ENCODE data around the gene NOVA1. TPM values are rescaled to one million over a fixed set of nuclear protein-coding genes. Genes with fewer than 3 reads are reported as not detected.
"Not testable (repeated sequence)": the region's sequence is repeated elsewhere in the genome, so short reads cannot be mapped to it uniquely, and the experiment has no call there.

The NOVA1 gene, protein sequence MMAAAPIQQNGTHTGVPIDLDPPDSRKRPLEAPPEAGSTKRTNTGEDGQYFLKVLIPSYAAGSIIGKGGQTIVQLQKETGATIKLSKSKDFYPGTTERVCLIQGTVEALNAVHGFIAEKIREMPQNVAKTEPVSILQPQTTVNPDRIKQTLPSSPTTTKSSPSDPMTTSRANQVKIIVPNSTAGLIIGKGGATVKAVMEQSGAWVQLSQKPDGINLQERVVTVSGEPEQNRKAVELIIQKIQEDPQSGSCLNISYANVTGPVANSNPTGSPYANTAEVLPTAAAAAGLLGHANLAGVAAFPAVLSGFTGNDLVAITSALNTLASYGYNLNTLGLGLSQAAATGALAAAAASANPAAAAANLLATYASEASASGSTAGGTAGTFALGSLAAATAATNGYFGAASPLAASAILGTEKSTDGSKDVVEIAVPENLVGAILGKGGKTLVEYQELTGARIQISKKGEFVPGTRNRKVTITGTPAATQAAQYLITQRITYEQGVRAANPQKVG
- total RNA-seq: 10 to 100 TPM in 1 of 4 donors, 1 to 10 TPM in 3; 6.6 to 18.4 (median 8.3) TPM

DNA sequence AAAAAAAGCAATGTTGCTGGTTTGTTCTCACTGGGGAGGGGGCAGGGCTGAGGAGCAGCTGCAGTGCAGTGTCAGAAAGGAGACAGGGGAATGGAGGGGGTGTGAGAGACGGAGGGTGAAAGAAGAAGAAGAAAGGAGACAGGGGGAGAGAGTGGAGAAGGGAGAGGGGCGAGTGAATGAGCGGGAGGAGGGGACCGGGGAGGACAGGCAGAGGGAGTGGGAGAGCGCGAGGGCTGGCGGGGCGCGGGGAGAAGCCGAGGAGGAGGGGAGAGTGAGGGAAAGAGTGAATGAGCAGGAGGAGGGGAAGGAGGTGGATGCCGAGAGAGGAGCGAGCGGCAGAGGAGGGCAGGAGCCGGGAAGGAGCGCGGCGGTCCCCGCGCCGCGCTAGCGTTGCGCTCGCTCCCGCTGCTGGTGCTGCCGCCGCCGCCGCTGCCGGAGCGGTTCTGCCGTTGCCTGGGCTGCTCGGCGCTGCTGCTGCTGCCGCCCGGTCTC lies at the start of gene NOVA1:
Gene NOVA1, minus strand, starts transcription at position 445 of the 492 bp plus-strand sequence. CDS start 597 bp downstream, outside the sequence.
- Histone ChIP-seq H3K36me3 (no peaks in the 10 kb centered on the region), H3K27me3 (no peaks in the 10 kb centered on the region), H3K4me3 (replicated peaks in 1 of 3) (peak within 1 kb of the TSS; percentile 12 to 45 (median 14)), H3K9me3 (no peaks in the 10 kb centered on the region), H3K4me1 (no peaks in the 10 kb centered on the region), H3K27ac (peak within 1 kb of the TSS; percentile 47 to 67 (median 62))
- DNase-seq: no peak
- intact Hi-C loops (cut with DNase I): no loop called here
- WGBS, 2 donors: 3% methylated on average over 14 to 24 of the region's 36 CpGs
- TF ChIP-seq, protein P1, sequence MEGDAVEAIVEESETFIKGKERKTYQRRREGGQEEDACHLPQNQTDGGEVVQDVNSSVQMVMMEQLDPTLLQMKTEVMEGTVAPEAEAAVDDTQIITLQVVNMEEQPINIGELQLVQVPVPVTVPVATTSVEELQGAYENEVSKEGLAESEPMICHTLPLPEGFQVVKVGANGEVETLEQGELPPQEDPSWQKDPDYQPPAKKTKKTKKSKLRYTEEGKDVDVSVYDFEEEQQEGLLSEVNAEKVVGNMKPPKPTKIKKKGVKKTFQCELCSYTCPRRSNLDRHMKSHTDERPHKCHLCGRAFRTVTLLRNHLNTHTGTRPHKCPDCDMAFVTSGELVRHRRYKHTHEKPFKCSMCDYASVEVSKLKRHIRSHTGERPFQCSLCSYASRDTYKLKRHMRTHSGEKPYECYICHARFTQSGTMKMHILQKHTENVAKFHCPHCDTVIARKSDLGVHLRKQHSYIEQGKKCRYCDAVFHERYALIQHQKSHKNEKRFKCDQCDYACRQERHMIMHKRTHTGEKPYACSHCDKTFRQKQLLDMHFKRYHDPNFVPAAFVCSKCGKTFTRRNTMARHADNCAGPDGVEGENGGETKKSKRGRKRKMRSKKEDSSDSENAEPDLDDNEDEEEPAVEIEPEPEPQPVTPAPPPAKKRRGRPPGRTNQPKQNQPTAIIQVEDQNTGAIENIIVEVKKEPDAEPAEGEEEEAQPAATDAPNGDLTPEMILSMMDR (IDR thresholded peaks at IDR 0.05): no peak
- TF ChIP-seq POLR2A (IDR thresholded peaks at IDR 0.05): peak in 1 of 2 donors; percentile 34

DNA sequence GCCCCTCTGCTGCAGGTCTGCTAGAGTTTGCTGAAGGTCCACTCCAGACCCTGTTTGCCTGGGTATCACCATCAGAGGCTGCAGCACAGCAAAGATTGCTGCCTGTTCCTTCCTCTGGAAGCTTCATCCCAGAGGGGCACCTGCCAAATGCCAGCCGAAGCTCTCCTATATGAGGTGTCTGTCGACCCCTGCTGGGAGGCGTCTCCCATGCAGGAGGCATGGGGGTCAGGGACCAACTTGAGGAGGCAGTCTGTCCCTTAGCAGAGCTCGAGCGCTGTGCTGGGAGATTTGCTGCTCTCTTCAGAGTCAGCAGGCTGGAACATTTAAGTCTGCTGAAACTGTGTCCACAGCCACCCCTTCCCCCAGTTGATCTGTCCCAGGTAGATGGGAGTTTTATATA lies 47.2 kb upstream of the NOVA1 start:
- H3K27ac ChIP-seq; intact Hi-C loops (cut with DNase I); H3K27me3 ChIP-seq; H3K4me1 ChIP-seq; H3K4me3 ChIP-seq (replicated peaks in 1 of 3); H3K9me3 ChIP-seq; H3K36me3 ChIP-seq: not testable (repeated sequence)
- peak in 1 of 2 donors; percentile 2 for DNase-seq
- 59 to 100% methylated on average over 2 to 5 of the region's 5 CpGs for WGBS, 2 donors

DNA sequence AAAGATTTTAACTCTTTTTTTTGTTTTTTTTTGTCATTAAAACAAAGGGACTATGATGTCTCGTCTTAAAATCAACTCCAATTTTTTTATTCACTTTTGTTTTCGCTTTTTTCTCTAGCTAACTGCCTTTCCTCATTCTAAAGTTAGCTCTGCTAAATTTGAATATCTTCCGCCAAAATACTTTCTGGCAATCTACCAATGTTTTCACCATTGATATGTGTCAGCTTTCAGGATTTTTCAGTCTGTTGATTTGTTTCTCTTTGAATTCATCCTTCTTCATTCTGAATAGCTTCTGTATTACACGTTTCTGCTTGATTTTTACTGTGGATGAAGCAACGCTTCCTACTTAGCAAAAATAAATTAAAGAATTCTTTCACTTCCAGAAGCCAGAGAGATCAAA lies 38.7 kb upstream of the NOVA1 start:
- intact Hi-C loops (cut with DNase I): no loop called here
- no peak for TF ChIP-seq POLR2A (IDR thresholded peaks at IDR 0.05)
- TF ChIP-seq, protein P1 (IDR thresholded peaks at IDR 0.05): no peak
- no peak for DNase-seq
- no peak overlapping the region for H3K27ac ChIP-seq
- H3K4me3 ChIP-seq (replicated peaks in 1 of 3): no peak overlapping the region
- no peaks in the 10 kb centered on the region for H3K9me3 ChIP-seq
- WGBS, 2 donors: 34 to 39% methylated on average over 5 of the region's 5 CpGs
- no peaks in the 10 kb centered on the region for H3K36me3 ChIP-seq
- no peaks in the 10 kb centered on the region for H3K4me1 ChIP-seq
- no peaks in the 10 kb centered on the region for H3K27me3 ChIP-seq

DNA sequence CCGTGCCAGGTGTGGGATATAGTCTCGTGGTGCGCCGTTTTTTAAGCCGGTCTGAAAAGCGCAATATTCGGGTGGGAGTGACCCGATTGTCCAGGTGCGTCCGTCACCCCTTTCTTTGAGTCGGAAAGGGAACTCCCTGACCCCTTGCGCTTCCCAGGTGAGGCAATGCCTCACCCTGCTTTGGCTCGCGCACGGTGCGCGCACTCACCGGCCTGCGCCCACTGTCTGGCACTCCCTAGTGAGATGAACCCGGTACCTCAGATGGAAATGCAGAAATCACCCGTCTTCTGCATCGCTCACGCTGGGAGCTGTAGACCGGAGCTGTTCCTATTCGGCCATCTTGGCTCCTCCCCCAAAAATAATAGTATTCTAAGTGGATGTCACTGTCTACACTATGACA lies 37.1 kb upstream of the NOVA1 start:
- H3K9me3 ChIP-seq; H3K27ac ChIP-seq; H3K4me1 ChIP-seq; intact Hi-C loops (cut with DNase I); H3K27me3 ChIP-seq; H3K4me3 ChIP-seq (replicated peaks in 1 of 3); H3K36me3 ChIP-seq; DNase-seq: not testable (repeated sequence)
- 92 to 93% methylated on average over 24 to 25 of the region's 25 CpGs for WGBS, 2 donors

DNA sequence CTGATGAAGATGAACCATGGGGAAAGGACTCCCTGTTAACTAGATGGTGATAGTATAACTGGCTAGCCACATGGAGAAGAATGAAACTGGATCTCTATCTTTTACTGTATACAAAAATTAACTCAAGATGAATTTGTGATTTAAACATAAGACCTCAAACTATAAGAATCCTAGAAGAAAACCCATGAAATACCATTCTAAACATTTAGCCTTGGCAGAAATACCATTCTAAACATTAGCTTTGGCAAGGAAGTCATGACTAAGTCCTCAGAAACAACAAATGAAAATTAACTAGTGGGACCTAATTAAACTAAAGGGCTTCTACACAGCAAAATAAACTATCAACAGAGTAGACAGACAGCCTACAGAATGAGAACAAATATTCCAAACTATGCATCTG lies 28.4 kb upstream of the NOVA1 start:
- no peaks in the 10 kb centered on the region for H3K4me1 ChIP-seq
- H3K27ac ChIP-seq: no peak overlapping the region
- H3K36me3 ChIP-seq: no peaks in the 10 kb centered on the region
- intact Hi-C loops (cut with DNase I): no loop called here
- H3K27me3 ChIP-seq: no peaks in the 10 kb centered on the region
- TF ChIP-seq, protein P1 (IDR thresholded peaks at IDR 0.05): no peak
- no peak for TF ChIP-seq POLR2A (IDR thresholded peaks at IDR 0.05)
- H3K9me3 ChIP-seq: no peaks in the 10 kb centered on the region
- no peak overlapping the region for H3K4me3 ChIP-seq (replicated peaks in 1 of 3)
- no peak for DNase-seq

DNA sequence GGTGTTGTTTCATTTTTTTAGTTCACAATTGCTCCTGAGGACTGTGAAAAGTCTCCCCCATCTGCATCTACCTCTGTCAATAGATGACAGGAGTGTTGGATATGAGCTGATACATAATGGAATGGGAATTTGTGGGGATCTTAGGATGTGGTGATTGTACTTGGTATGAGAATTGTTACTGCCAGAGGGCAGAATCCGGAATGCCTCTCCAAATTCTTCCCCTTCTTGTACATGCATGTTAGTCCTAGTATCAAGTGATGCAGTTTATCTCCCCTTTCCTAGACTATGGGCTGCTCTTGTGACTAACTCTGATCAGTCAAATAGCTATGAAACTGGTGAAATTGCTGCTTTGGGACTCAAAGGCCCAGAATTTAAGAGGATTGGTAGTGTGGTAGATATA lies 24.8 kb upstream of the NOVA1 start:
- Histone ChIP-seq H3K36me3 (no peaks in the 10 kb centered on the region), H3K4me1 (no peaks in the 10 kb centered on the region), H3K9me3 (no peaks in the 10 kb centered on the region), H3K27ac (no peak overlapping the region), H3K4me3 (replicated peaks in 1 of 3) (no peak overlapping the region), H3K27me3 (no peaks in the 10 kb centered on the region)
- WGBS, 2 donors: 79 to 89% methylated on average over 1 of the region's 1 CpG
- TF ChIP-seq, protein P1 (IDR thresholded peaks at IDR 0.05): no peak
- no peak for TF ChIP-seq POLR2A (IDR thresholded peaks at IDR 0.05)
- no peak for DNase-seq
- intact Hi-C loops (cut with DNase I): no loop called here
